LNCAP (cell line): ENCODE measurements around the gene TMEM19.
A peak's percentile ranks its signal among the peaks of the same experiment; 100 is the strongest.

Experiments
- CTCF ChIP-seq: fragments of 450-650 bp; IDR thresholded peaks from 2 replicates; pipeline ENCODE4 v1.5.1; 2017; ENCODE audit warnings: mild to moderate bottlenecking

The TMEM19 gene

GRCh38 chr12:71655907-71656306, 30.0 kb upstream of the TMEM19 start:
- TF ChIP-seq CTCF = no peak

GRCh38 chr12:71656740-71657139, 29.1 kb upstream of the TMEM19 start:
- no peak for TF ChIP-seq CTCF

GRCh38 chr12:71661977-71662530, 23.8 kb upstream of the TMEM19 start:
- no peak for TF ChIP-seq CTCF

GRCh38 chr12:71662849-71663560, 22.9 kb upstream of the TMEM19 start:
- TF ChIP-seq CTCF = no peak

- peak; percentile 34; the same call in 1 of the 2 replicates for TF ChIP-seq CTCF
These were observed 22.1 kb upstream of the TMEM19 start, which contains the start of the genes THAP2 and ZFC3H1 for GRCh38 chr12:71663561-71664410. THAP2 (plus strand) TSS chr12:71664301; CDS start chr12:71664510, 209 bp downstream. ZFC3H1 (minus strand) TSS chr12:71663848; CDS start chr12:71663610, 238 bp downstream.

- no peak for TF ChIP-seq CTCF
These were observed 21.3 kb upstream of the TMEM19 start for GRCh38 chr12:71664411-71665089.

GRCh38 chr12:71665090-71665463, 20.8 kb upstream of the TMEM19 start:
- TF ChIP-seq CTCF = no peak
